Measurements from ENCODE around the gene SPTLC3.

GRCh38 chr20:13202565-13202964 is 193.8 kb downstream of the SPTLC3 start:
- TF ChIP-seq CTCF (IDR thresholded peaks at IDR 0.05; ENCODE audit: insufficient read depth, low read length) = no peak
- TF ChIP-seq REST (IDR thresholded peaks at IDR 0.05; ENCODE audit: insufficient replicate concordance, low read depth) = no peak

Measured in HL-60 (cell line).